Mucosa of descending colon (tissue), 3 donors: ENCODE measurements around the gene VIM. TPM values are rescaled to one million over a fixed set of nuclear protein-coding genes. Genes with fewer than 3 reads are reported as not detected.

Experiments used
- ATAC-seq: fragments of 200-7000 bp; cut with Tn5 transposase; one replicate; pipeline ENCODE4 v1.9.1; 2020; ENCODE audit warnings: mild to moderate bottlenecking, moderate library complexity
- DNase-seq, 3 donors: peaks; one replicate each; pipeline ENCODE4 v3.0.0-alpha.2; 2020
- H3K36me3 ChIP-seq: fragments of 200-600 bp; one replicate; pipeline ENCODE4 v1.8.0; 2021; ENCODE audit warnings: low read depth, mild to moderate bottlenecking
- H3K4me1 ChIP-seq: fragments of 200-600 bp; one replicate; pipeline ENCODE4 v1.8.0; 2021; ENCODE audit warnings: low read depth, mild to moderate bottlenecking
- H3K4me3 ChIP-seq: fragments of 200-600 bp; one replicate; pipeline ENCODE4 v1.8.0; 2021; ENCODE audit warnings: mild to moderate bottlenecking
- H3K9me3 ChIP-seq: fragments of 200-600 bp; one replicate; pipeline ENCODE4 v1.8.0; 2021; ENCODE audit warnings: mild to moderate bottlenecking
- intact Hi-C, 2 donors: fragments of 100-400 bp; cut with DNase I in 1 of 2; cut with micrococcal nuclease in 1 of 2; formaldehyde crosslinking; loops; one replicate each; pipeline versions ENCODE4 v1.11.0 to v1.11.1; 2022; cut with DNase I, micrococcal nuclease
- total RNA-seq, 3 donors: library from RNA; stranded (reverse); fragmentation: NEBNext Ultra II Directional in 2 of 3; extraction: Animal tissue kit (Norgen Biotek cat#: 25700) in 2 of 3; gene quantifications; one replicate each; pipeline versions ENCODE4 v1.2.1 to v1.2.4, GENCODE V29; 2021 to 2023
- TF ChIP-seq, protein P1 (sequence below): fragments of 200-600 bp; IDR thresholded peaks from one replicate; pipeline ENCODE4 v1.8.0; 2022; ENCODE audit warnings: antibody characterized with exemption, mild to moderate bottlenecking
- donor health status: DM: no; HTN: no; CAD: no; lungs with moderate emphysema.
- donor health status: DM: no; HTN: no; CAD: no.
- donor health status: DM: no; HTN: yes; CAD: no.

Gene VIM
- total RNA-seq, 3 donors from 2014 or later = 128 to 550 (median 355) TPM

GRCh38 chr10:17276756-17277424, 48.8 kb downstream of the VIM start:
- ATAC-seq (no peak), DNase-seq (no peak)
- Histone ChIP-seq H3K4me1 (no peaks in the 10 kb centered on the region), H3K36me3 (no peaks in the 10 kb centered on the region), H3K4me3 (no peak overlapping the region), H3K9me3 (peaks cover 9% of the 10 kb centered on the region)
- TF ChIP-seq, protein P1, sequence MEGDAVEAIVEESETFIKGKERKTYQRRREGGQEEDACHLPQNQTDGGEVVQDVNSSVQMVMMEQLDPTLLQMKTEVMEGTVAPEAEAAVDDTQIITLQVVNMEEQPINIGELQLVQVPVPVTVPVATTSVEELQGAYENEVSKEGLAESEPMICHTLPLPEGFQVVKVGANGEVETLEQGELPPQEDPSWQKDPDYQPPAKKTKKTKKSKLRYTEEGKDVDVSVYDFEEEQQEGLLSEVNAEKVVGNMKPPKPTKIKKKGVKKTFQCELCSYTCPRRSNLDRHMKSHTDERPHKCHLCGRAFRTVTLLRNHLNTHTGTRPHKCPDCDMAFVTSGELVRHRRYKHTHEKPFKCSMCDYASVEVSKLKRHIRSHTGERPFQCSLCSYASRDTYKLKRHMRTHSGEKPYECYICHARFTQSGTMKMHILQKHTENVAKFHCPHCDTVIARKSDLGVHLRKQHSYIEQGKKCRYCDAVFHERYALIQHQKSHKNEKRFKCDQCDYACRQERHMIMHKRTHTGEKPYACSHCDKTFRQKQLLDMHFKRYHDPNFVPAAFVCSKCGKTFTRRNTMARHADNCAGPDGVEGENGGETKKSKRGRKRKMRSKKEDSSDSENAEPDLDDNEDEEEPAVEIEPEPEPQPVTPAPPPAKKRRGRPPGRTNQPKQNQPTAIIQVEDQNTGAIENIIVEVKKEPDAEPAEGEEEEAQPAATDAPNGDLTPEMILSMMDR = no peak
- intact Hi-C loops = no loop called here

GRCh38 chr10:17278607-17279240, 50.7 kb downstream of the VIM start:
- peak in 1 of 3 donors; percentile 35 for DNase-seq
- no peaks in the 10 kb centered on the region for H3K4me1 ChIP-seq
- TF ChIP-seq, protein P1 = no peak
- intact Hi-C loops = no loop called here
- ATAC-seq = peak; percentile 44
- no peaks in the 10 kb centered on the region for H3K36me3 ChIP-seq
- H3K9me3 ChIP-seq = peaks cover 15% of the 10 kb centered on the region
- H3K4me3 ChIP-seq = no peak overlapping the region

- Histone ChIP-seq H3K4me3 (no peak overlapping the region), H3K36me3 (no peaks in the 10 kb centered on the region), H3K9me3 (peaks cover 9% of the 10 kb centered on the region), H3K4me1 (no peaks in the 10 kb centered on the region)
- TF ChIP-seq, protein P1 = no peak
- intact Hi-C loops = no loop called here
- ATAC-seq = no peak
- DNase-seq = no peak
These were observed 54.3 kb downstream of the VIM start for GRCh38 chr10:17282311-17282710.

GRCh38 chr10:17286562-17287550, 58.8 kb downstream of the VIM start:
- Histone ChIP-seq H3K4me3 (no peak overlapping the region), H3K4me1 (no peaks in the 10 kb centered on the region), H3K9me3 (peaks cover 6% of the 10 kb centered on the region), H3K36me3 (no peaks in the 10 kb centered on the region)
- TF ChIP-seq, protein P1 = no peak
- ATAC-seq = no peak
- no peak for DNase-seq
- intact Hi-C loops = no loop called here

Other genes starting within 250 kb of the VIM start
- gene CUBN, start 98.4 kb upstream of the VIM start, total RNA-seq = 1 to 10 TPM in 1 of 3 donors, under 1 TPM in 2; 0.31 to 1.9 (median 0.38) TPM
- gene TRDMT1, start 26.6 kb upstream of the VIM start, total RNA-seq = 1 to 10 TPM; 4.7 to 7.8 (median 7.4) TPM
- 1 to 10 TPM; 1.6 to 4.2 (median 2.2) TPM for gene ST8SIA6, start 226.4 kb downstream of the VIM start, total RNA-seq